GM18858 (cell line): Measurements from ENCODE around the gene GLP1R.
"Not testable (repeated sequence)": the region's sequence is repeated elsewhere in the genome, so short reads cannot be mapped to it uniquely, and the experiment has no call there.

ENCODE experiments used
- ATAC-seq: cut with Tn5 transposase; IDR thresholded peaks from one replicate; pipeline ENCODE4 v1.9.1; 2021; ENCODE audit not compliant: unreplicated experiment

The GLP1R gene

GRCh38 chr6:39118921-39119320 lies 70.3 kb downstream of the GLP1R start:
- ATAC-seq: no peak

- no peak for ATAC-seq
Observed at GRCh38 chr6:39124114-39124513, 75.5 kb downstream of the GLP1R start.

- no peak for ATAC-seq
Observed at GRCh38 chr6:39128106-39128505, 79.5 kb downstream of the GLP1R start.

- no peak for ATAC-seq
Observed at GRCh38 chr6:39128832-39129231, 80.3 kb downstream of the GLP1R start.

- ATAC-seq: no peak
Observed at GRCh38 chr6:39130691-39131090, 82.1 kb downstream of the GLP1R start.

- ATAC-seq: not testable (repeated sequence)
Observed at GRCh38 chr6:39134761-39135160, 86.2 kb downstream of the GLP1R start.

GRCh38 chr6:39136207-39136606 lies 87.6 kb downstream of the GLP1R start:
- not testable (repeated sequence) for ATAC-seq

GRCh38 chr6:39137245-39137644 lies 88.7 kb downstream of the GLP1R start:
- ATAC-seq: no peak
